T-helper 1 cell treated with Interleukin-12 subunit alpha and Interleukin-12 subunit beta and Interleukin-4 antibody, amounts not matched to agents 30 μg/mL and 1 μg/mL, for 36 hours (primary cell): ENCODE measurements around the gene TMEM59L.
"Not testable (repeated sequence)": the region's sequence is repeated elsewhere in the genome, so short reads cannot be mapped to it uniquely, and the experiment has no call there.

Experiments
- H3K27ac Mint-ChIP-seq: one replicate; pipeline ENCODE4 v1.8.0; 2021; ENCODE audit warnings: mild to moderate bottlenecking, mixed read lengths
- H3K27me3 Mint-ChIP-seq: one replicate; pipeline ENCODE4 v1.8.0; 2021; ENCODE audit warnings: low read depth, mixed read lengths
- H3K36me3 Mint-ChIP-seq: one replicate; pipeline ENCODE4 v1.8.0; 2021; ENCODE audit warnings: low read depth, mixed read lengths
- H3K4me1 Mint-ChIP-seq: one replicate; pipeline ENCODE4 v1.8.0; 2021; ENCODE audit warnings: low read depth, mixed read lengths
- H3K4me3 Mint-ChIP-seq: one replicate; pipeline ENCODE4 v1.8.0; 2021; ENCODE audit warnings: mild to moderate bottlenecking, moderate library complexity, mixed read lengths
- H3K9me3 Mint-ChIP-seq: one replicate; pipeline ENCODE4 v1.8.0; 2021; ENCODE audit warnings: mixed read lengths

The TMEM59L gene

DNA sequence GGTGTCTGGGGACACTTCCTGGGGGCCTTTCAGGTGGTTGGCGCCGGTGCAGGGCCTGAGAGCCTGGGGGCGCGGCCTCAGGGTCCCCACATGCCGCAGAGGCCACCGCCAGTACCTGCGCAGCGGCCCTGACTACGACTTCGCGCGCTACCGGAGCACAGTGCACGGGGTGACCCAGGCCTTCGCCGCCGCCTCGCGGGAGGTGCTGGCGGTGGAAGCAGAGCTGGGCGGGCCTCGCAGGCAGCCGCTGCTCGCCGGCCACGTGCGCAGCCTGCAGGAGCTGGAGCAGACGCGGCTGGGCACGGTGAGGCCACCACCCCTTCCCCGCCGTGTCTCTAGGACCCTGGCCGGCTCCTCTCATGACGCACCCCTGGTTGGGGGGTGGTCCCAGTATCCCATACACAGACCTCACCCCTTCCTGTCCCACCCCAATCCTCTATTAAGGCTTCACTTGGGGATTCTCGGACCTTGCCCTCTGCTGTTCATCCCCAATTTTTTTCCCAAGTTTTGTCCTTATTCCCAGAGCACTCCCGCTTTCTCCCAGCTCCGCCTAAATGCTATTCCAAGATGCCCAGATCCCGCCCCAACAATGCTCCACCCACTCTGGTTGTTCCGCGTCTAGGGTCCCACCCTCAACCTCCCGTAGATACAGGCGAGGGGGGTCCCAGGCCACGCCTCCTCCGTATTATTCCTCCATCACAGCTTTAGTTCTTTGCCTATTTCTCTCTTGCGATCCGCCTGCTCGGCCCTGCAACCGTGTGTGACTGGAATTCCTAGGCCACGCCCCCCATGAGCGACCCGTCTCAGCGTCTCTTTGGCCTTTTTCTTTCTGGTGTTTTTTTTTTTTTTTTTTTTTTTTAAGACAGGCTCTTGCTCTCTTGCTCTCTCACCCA, 23.0 kb upstream of the TMEM59L start:
- Mint-ChIP-seq H3K27ac (peak overlapping the region; percentile 94), H3K4me1 (peaks cover 38% of the 10 kb centered on the region), H3K4me3 (peak overlapping the region; percentile 88), H3K36me3 (peaks cover 11% of the 10 kb centered on the region), H3K9me3 (no peaks in the 10 kb centered on the region), H3K27me3 (peaks cover 2% of the 10 kb centered on the region)

DNA sequence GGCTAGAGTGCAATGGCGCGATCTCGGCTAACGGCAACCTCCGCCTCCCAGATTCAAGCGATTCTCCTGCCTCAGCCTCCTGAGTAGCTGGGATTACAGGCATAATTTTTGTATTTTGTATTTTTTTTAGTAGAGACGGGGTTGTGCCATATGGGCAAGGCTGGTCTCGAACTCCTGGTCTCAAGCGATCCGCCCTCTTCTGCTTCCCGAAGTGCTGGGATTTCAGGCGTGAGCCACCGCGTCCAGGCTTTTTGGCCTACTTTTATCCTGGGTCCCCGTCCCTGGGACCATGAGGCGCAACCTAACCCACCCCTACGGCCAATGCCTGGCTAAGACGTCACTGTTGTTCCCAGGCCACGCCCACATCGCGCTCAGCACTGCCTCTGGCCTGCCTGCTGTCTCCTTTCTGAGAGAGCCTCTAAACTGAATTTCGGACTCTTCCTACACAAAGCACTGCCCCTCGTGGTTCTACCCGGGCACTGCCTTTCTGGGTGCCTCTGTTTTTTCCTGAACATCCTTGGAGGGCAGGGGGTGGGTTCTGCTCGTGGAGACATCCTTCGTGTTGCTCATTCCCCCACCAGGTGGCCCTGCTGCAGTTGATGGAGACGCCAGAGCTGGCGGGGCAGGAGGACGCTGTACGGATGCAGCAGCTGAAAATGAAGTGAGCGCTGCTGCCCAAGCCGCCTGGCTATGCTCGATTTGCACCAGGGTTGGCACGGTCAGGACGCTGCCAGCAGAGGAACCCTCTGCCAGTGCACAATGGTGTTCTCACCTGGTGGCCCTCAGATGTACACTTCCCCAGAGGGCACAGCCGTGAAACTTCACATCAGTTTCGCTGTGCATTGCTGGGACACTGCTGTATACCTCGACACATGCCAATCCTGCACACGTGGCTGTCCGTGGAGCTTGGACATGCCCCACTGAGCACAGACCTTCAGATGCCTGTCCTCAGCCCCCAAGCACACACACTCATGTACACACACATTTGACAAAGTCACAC, 22.1 kb upstream of the TMEM59L start:
- peaks cover 12% of the 10 kb centered on the region for H3K36me3 Mint-ChIP-seq
- H3K4me1 Mint-ChIP-seq = peaks cover 35% of the 10 kb centered on the region
- H3K9me3 Mint-ChIP-seq = no peaks in the 10 kb centered on the region
- H3K27me3 Mint-ChIP-seq = peaks cover 7% of the 10 kb centered on the region
- H3K4me3 Mint-ChIP-seq = peak overlapping the region; percentile 88
- H3K27ac Mint-ChIP-seq = peak overlapping the region; percentile 87

DNA sequence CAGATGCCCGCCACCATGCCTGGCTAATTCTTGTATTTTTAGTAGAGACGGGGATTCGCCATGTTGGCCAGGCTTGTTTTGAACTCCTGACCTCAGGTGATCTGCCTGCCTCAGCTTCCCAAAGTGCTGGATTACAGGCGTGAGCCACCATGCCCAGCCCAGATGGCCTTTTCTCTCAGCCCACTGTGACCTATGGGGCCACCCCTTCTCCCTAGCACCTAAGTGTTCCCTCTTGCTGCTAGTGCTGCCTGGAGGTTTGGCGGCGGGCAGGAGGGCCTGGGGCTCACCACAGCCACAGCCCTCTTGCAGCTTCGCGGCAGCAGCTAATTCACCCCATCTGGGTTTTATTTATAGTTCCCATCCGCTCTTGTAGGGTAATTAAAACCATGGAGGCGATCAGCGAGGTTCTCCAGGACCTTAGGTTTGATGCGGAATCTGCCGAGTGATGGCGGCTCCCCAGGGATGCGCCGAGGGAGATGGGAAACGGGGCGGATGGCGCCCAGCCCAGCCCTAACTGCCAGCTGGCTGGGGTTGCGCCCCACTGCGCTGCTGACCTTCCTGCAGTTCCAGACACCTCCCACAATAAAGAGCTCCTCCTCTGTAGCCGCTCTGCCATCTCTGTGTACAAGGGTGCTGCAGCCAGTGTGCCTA, 20.8 kb upstream of the TMEM59L start:
- no peak overlapping the region for H3K27ac Mint-ChIP-seq
- H3K27me3 Mint-ChIP-seq = peaks cover 13% of the 10 kb centered on the region
- no peaks in the 10 kb centered on the region for H3K9me3 Mint-ChIP-seq
- peak overlapping the region; percentile 51 for H3K4me3 Mint-ChIP-seq
- peaks cover 12% of the 10 kb centered on the region for H3K36me3 Mint-ChIP-seq
- peaks cover 29% of the 10 kb centered on the region for H3K4me1 Mint-ChIP-seq

DNA sequence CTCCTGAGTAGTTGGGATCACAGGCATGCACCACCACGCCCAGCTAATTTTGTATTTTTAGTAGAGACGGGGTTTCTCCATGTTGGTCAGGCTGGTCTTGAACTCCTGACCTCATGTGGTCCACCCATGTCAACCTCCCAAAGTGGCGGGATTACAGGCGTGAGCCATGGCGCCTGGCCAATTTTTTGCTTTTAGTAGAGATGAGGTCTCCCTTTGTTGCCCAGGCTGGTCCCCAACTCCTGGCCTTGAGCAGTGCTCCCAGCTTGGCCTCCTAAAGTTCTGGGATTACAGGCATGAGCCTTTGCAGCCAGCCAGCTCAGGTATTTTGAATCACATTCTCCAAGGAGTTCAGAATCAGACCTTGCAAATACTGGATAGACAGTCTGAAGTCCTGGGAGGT, 19.9 kb upstream of the TMEM59L start:
- Mint-ChIP-seq H3K27me3 (peaks cover 13% of the 10 kb centered on the region), H3K4me1 (peaks cover 27% of the 10 kb centered on the region), H3K36me3 (peaks cover 12% of the 10 kb centered on the region)
- H3K4me3 Mint-ChIP-seq, H3K27ac Mint-ChIP-seq, H3K9me3 Mint-ChIP-seq: not testable (repeated sequence)

DNA sequence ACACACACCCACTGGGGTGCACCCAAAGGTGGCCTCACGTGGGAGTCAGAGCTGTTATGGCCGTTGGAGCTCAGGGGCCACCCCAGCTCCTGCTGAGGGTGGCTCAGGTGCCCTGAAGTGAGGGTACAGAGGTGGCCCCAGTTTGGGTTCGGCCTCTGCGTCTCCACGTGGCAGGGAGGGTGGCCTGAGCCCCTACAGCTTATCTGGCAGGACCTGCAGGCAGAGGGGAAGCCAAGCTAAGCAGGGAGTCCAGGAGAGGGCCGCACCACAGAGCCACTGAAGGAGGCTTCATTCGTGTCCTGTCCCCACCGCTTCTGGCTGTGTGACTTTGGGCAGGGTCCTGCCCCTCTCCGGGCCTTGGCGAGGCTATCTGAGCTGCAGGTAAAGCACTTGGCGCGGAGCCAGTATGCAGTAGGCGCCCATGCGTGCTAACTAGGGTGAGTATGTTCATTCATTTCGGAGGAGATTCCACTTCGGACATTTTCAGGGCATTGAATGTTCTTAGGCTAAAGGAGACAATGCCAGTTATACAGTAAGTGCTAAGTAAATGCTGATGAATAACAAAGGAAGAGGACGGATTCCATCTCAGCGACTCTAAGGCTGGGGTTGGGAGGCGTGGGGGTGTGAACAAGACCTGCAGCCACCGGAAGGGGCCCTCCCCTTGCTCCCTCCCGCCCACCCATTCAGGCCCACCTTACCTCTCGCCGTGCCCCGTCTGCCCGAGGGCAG, 19.1 kb upstream of the TMEM59L start:
- Mint-ChIP-seq H3K27me3 (peaks cover 13% of the 10 kb centered on the region), H3K9me3 (no peaks in the 10 kb centered on the region), H3K4me3 (peak overlapping the region; percentile 60), H3K27ac (no peak overlapping the region), H3K4me1 (peaks cover 20% of the 10 kb centered on the region), H3K36me3 (peaks cover 12% of the 10 kb centered on the region)

DNA sequence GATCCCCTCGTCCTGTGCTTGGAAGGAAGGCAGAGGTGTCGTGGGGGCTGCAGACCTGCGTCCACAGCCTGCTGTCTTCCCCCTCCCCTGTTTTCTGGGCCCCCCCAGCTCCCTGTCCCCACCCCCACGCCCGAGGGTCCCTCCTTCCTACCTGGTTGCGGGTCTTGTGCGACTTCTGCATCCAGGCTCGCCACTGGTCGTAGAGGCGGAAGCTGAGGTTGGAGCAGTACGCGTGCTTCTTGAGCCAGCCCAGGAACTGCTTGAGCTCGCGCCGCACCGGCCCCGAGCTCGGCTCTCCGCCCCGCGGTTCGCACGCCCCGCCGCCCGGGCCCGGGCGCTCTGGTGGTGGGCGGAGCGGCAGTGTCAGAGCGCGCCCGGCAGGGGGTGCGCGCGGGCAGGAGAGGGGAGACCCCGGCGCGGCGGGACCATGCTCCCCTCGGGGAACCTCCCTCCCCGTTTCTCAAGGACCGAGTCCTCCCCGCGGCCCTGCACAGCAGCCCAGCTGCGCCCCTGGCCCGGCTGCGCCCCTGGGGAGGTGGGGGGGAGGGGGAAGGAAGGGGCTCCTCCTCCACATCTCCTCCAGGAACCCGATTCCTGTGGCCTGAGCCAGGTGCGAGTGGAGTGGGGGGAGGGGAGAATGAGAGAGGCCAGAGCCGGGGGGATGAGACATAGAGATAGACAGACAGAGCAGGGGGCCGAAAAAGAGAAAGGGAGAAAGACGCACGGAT, 18.4 kb upstream of the TMEM59L start:
- Mint-ChIP-seq H3K36me3 (peaks cover 12% of the 10 kb centered on the region), H3K27me3 (peaks cover 16% of the 10 kb centered on the region), H3K9me3 (no peaks in the 10 kb centered on the region), H3K4me3 (peak overlapping the region; percentile 72), H3K4me1 (peaks cover 20% of the 10 kb centered on the region), H3K27ac (no peak overlapping the region)

DNA sequence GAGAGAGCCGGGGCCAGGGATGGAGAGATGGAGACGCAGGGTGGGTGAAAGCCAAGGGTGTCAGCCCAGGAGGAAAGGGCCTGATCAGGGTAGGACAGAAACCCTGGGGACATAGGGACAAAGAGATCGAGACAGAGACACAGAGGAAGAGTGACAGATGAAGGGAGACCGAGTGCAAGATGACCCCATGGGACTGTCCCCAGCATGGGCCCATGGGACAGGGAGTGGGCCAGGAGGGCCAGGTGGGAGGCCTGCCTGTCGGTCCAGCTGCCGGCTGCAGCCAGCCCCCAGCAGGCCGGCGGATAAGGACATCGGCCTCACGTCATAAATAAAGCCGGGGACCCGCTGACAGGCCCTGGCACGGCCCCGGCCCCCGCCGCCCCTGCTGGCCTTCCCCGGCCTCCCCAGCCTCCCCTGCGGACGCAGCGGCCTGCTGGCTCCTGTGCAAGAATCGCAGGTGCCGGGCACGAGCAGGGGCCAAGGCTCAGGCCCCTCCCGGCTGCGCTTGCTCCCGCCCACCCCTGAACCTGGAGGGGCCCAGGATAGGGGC, 17.8 kb upstream of the TMEM59L start:
- Mint-ChIP-seq H3K27ac (no peak overlapping the region), H3K36me3 (peaks cover 9% of the 10 kb centered on the region), H3K4me3 (peak overlapping the region; percentile 72), H3K27me3 (peaks cover 16% of the 10 kb centered on the region), H3K9me3 (no peaks in the 10 kb centered on the region), H3K4me1 (peaks cover 16% of the 10 kb centered on the region)

DNA sequence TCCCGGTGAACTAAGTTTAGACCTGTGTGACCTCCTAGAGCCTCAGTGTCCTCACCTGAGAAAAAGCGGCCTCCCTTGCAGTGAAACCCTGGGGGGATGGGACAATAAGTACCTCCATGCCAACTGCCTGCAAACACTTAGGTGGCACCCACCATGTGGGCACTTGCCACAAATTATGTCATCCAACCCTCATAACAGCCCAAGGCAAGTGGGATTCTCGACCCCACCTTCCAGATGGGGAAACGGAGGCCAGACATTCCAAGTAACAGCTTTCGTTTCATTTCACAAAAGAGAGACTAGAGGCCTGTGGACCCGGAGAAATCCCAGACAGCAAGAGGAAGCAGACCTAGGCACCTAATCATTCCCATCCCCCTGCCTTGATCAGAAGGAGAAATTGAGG, 17.2 kb upstream of the TMEM59L start:
- Mint-ChIP-seq H3K9me3 (no peaks in the 10 kb centered on the region), H3K27ac (no peak overlapping the region), H3K27me3 (peaks cover 16% of the 10 kb centered on the region), H3K4me1 (peaks cover 13% of the 10 kb centered on the region), H3K4me3 (no peak overlapping the region), H3K36me3 (peaks cover 7% of the 10 kb centered on the region)

DNA sequence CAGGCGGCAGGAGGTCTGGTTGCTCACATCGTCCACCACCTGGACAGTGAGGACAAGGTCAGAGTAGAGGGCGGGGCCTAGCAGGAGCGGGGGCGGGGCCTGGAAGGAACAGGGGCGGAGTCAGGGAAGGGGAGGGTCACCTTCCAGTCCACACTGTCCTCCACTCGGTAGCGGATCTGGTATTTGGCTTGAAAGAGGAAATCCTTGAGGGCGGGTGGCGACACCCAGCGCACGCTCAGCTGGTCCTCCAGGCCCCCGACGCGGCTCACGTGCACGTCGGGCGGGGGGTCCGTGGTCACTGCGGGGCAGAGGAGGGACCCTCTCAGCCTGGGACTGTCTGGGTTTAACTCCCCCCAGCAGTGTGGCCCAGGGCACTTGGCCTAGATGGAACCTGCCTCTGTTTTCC, 15.9 kb upstream of the TMEM59L start:
- peaks cover 10% of the 10 kb centered on the region for H3K4me1 Mint-ChIP-seq
- peaks cover 19% of the 10 kb centered on the region for H3K27me3 Mint-ChIP-seq
- H3K9me3 Mint-ChIP-seq = no peaks in the 10 kb centered on the region
- H3K4me3 Mint-ChIP-seq = no peak overlapping the region
- no peak overlapping the region for H3K27ac Mint-ChIP-seq
- peaks cover 2% of the 10 kb centered on the region for H3K36me3 Mint-ChIP-seq

DNA sequence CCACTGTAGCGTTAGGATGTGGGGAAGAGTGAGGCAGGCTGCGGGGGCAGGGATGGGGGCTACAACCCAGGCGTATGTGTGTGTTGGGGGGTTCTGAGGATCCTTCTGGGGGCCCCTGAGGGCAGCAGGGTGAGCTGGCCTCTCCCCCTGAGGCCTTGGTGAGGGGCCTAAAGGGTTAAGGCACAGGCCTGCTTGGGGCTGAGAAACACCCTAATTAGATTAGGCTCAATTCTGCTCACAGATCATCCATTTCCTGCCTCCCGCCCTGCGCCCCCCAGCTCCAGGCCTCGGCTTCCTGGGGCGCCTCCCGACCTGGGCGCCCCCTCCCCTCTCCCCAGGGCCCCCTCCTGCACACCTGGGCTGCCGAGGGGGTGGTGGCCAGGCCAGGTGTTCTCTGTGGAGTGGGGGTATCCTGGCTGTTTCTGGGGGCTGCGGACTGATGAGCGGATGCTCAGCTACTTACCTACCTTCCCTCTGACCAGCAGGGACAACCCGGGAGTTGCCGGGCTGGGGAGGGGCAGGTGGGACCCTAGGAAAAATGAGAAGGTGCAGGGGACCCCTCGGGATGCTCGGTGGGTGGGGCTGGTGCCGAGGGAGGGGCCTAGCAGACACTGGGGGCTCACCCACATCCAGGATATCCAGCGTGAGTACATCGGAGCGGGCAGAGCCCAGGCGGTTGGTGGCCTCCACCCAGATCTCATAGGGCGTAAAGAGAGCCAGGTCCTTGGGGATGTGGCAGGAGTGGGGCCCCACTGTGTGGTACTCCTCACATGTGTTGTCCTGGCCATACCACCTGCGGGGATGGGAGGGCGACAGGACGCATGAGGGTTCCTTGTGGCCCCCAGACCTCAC, 14.6 kb upstream of the TMEM59L start:
- Mint-ChIP-seq H3K27me3 (peaks cover 29% of the 10 kb centered on the region), H3K9me3 (no peaks in the 10 kb centered on the region), H3K4me3 (no peak overlapping the region), H3K27ac (no peak overlapping the region), H3K36me3 (peaks cover 2% of the 10 kb centered on the region), H3K4me1 (peaks cover 11% of the 10 kb centered on the region)

DNA sequence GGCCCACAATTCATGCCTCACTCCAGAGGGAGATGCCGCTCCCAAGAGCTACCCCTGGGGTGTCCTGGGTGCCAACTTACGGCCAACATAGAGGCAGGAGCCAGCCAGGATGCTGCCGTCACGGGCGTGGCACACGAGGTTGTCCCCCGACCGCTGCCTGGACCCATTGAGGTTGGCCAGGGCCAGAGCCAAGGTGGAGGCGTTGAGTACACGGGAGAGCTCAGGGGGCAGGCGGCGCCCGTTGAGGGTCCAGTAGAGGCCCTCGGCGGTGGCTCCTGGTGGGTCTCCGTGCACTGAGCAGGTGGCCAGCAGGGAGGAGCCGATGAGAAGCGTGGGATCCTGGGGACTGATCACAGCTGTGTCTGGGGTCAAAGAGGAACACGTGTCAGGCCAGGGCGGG, 13.2 kb upstream of the TMEM59L start:
- Mint-ChIP-seq H3K4me1 (peaks cover 7% of the 10 kb centered on the region), H3K36me3 (peaks cover 2% of the 10 kb centered on the region), H3K4me3 (no peak overlapping the region), H3K27ac (no peak overlapping the region), H3K27me3 (peaks cover 36% of the 10 kb centered on the region), H3K9me3 (no peaks in the 10 kb centered on the region)

DNA sequence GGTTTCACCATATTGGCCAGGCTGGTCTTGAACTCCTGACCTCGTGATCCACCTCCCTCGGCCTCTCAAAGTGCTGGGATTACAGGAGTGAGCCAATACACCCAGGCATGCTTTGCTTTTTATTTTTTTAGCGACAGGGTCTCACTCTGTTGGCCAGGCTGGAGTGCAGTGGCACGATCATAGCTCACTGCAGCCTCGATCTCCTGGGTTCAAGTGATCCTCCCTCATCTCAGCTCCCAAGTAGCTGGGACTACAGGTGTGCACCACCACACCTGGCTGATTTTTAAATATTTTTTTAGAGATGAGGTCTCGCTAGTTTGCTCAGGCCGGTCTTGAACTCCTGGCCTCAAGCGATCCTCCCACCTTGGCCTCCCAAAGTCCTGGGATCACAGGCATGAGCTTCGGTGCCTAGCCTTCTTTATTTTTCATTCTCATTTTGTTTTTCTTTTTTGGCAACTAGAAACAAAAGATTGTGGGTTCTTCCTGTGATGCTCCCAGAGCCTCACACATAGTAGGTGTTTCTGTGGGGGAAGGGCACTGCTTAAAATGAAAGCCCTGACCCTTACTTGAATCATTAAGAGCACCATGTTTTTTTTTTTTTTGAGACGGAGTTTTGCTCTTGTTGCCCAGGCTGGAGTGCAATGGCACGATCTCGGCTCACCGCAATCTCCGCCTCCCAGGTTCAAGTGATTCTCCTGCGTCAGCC, 11.8 kb upstream of the TMEM59L start:
- not testable (repeated sequence) for H3K4me3 Mint-ChIP-seq, H3K9me3 Mint-ChIP-seq, H3K4me1 Mint-ChIP-seq, H3K27ac Mint-ChIP-seq, H3K36me3 Mint-ChIP-seq
- peaks cover 40% of the 10 kb centered on the region for H3K27me3 Mint-ChIP-seq
